Measurements from ENCODE around the gene TCAP. TPM values are rescaled to one million over a fixed set of nuclear protein-coding genes. Genes with fewer than 3 reads are reported as not detected.

Gene TCAP
- total and polyA plus RNA-seq, 2 donors (not counting 1 experiment from before 2014, with no cell fraction given) = 0.05 to 0.17 TPM

DNA sequence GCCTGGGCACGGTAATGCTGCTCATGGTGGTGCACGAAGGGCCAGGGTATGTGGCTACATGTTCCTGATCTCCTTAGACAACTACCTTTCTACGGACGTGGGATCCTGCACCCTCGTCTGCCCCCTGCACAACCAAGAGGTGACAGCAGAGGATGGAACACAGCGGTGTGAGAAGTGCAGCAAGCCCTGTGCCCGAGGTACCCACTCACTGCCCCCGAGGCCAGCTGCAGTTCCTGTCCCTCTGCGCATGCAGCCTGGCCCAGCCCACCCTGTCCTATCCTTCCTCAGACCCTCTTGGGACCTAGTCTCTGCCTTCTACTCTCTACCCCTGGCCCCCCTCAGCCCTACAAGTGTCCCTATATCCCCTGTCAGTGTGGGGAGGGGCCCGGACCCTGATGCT lies 46.7 kb downstream of the TCAP start:
- H3K4me3 ChIP-seq (replicated peaks in 1 of 4; ENCODE audit: control extremely low read depth in 1 of 4, insufficient read depth in 1 of 4, low read depth in 3 of 4, low read length in 4 of 4) = no peak overlapping the region
- no peak overlapping the region for H2AFZ ChIP-seq (ENCODE audit: low read length)
- peaks cover 25% of the 10 kb centered on the region for H3K36me3 ChIP-seq (ENCODE audit: control insufficient read depth, insufficient read depth, low read length)
- TF ChIP-seq, protein P1, sequence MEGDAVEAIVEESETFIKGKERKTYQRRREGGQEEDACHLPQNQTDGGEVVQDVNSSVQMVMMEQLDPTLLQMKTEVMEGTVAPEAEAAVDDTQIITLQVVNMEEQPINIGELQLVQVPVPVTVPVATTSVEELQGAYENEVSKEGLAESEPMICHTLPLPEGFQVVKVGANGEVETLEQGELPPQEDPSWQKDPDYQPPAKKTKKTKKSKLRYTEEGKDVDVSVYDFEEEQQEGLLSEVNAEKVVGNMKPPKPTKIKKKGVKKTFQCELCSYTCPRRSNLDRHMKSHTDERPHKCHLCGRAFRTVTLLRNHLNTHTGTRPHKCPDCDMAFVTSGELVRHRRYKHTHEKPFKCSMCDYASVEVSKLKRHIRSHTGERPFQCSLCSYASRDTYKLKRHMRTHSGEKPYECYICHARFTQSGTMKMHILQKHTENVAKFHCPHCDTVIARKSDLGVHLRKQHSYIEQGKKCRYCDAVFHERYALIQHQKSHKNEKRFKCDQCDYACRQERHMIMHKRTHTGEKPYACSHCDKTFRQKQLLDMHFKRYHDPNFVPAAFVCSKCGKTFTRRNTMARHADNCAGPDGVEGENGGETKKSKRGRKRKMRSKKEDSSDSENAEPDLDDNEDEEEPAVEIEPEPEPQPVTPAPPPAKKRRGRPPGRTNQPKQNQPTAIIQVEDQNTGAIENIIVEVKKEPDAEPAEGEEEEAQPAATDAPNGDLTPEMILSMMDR (conservative IDR thresholded peaks at IDR 0.05 in 1 of 2, IDR thresholded peaks at IDR 0.05 in 1 of 2; ENCODE audit: low read depth in 1 of 2, low read length in 2 of 2) = no peak
- no peak for TF ChIP-seq EZH2 (IDR thresholded peaks at IDR 0.05; ENCODE audit: low read length, missing control alignments)
- H4K20me1 ChIP-seq (ENCODE audit: control insufficient read depth, extremely low read depth, insufficient read depth, low read length) = no peaks in the 10 kb centered on the region
- H3K9ac ChIP-seq (ENCODE audit: insufficient read depth, low read length) = no peak overlapping the region
- no peaks in the 10 kb centered on the region for H3K9me3 ChIP-seq (ENCODE audit: control insufficient read depth, insufficient read depth, low read depth, low read length)
- H3K79me2 ChIP-seq (ENCODE audit: control insufficient read depth, insufficient read depth, low read length) = no peaks in the 10 kb centered on the region
- no peaks in the 10 kb centered on the region for H3K4me1 ChIP-seq (ENCODE audit: control insufficient read depth, extremely low read depth, insufficient read depth, low read length)
- no peak overlapping the region for H3K27ac ChIP-seq (ENCODE audit: insufficient read depth, low read length)
- DNase-seq (ENCODE audit: low read depth in 2 of 2) = no peak
- H3K27me3 ChIP-seq (ENCODE audit: control insufficient read depth, insufficient read depth, low read length) = no peaks in the 10 kb centered on the region
- H3K4me2 ChIP-seq (ENCODE audit: extremely low read depth, insufficient read depth, low read length) = no peak overlapping the region

DNA sequence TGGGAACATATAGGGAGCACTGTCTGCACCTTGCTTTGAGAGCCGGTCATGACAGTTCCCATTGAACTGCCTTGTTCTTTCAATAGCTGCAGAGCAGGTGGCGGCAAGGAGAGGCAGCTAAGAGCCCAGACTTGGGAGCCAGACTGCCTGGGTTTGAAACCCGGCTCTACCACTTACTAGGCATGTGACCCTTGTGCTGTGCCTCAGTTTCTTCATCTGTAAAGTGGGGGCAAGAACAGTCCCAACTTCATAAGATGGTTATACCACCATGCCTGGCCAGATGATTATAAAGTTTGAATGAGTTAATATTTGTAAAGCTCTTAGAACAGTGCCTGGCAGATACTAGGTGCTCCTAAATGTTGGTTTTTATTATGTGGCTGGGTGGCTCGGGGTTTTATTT lies 49.1 kb downstream of the TCAP start:
- no peak for TF ChIP-seq EZH2 (IDR thresholded peaks at IDR 0.05; ENCODE audit: low read length, missing control alignments)
- TF ChIP-seq, protein P1 (conservative IDR thresholded peaks at IDR 0.05 in 1 of 2, IDR thresholded peaks at IDR 0.05 in 1 of 2; ENCODE audit: low read depth in 1 of 2, low read length in 2 of 2) = no peak
- no peak overlapping the region for H3K27ac ChIP-seq (ENCODE audit: insufficient read depth, low read length)
- H3K4me1 ChIP-seq (ENCODE audit: control insufficient read depth, extremely low read depth, insufficient read depth, low read length) = no peaks in the 10 kb centered on the region
- no peak overlapping the region for H2AFZ ChIP-seq (ENCODE audit: low read length)
- no peak for DNase-seq (ENCODE audit: low read depth in 2 of 2)
- H3K27me3 ChIP-seq (ENCODE audit: control insufficient read depth, insufficient read depth, low read length) = no peaks in the 10 kb centered on the region
- no peak overlapping the region for H3K9ac ChIP-seq (ENCODE audit: insufficient read depth, low read length)
- no peaks in the 10 kb centered on the region for H3K79me2 ChIP-seq (ENCODE audit: control insufficient read depth, insufficient read depth, low read length)
- no peak overlapping the region for H3K4me2 ChIP-seq (ENCODE audit: extremely low read depth, insufficient read depth, low read length)
- no peaks in the 10 kb centered on the region for H4K20me1 ChIP-seq (ENCODE audit: control insufficient read depth, extremely low read depth, insufficient read depth, low read length)
- H3K9me3 ChIP-seq (ENCODE audit: control insufficient read depth, insufficient read depth, low read depth, low read length) = no peaks in the 10 kb centered on the region
- H3K4me3 ChIP-seq (replicated peaks in 1 of 4; ENCODE audit: control extremely low read depth in 1 of 4, insufficient read depth in 1 of 4, low read depth in 3 of 4, low read length in 4 of 4) = no peak overlapping the region
- peaks cover 17% of the 10 kb centered on the region for H3K36me3 ChIP-seq (ENCODE audit: control insufficient read depth, insufficient read depth, low read length)

DNA sequence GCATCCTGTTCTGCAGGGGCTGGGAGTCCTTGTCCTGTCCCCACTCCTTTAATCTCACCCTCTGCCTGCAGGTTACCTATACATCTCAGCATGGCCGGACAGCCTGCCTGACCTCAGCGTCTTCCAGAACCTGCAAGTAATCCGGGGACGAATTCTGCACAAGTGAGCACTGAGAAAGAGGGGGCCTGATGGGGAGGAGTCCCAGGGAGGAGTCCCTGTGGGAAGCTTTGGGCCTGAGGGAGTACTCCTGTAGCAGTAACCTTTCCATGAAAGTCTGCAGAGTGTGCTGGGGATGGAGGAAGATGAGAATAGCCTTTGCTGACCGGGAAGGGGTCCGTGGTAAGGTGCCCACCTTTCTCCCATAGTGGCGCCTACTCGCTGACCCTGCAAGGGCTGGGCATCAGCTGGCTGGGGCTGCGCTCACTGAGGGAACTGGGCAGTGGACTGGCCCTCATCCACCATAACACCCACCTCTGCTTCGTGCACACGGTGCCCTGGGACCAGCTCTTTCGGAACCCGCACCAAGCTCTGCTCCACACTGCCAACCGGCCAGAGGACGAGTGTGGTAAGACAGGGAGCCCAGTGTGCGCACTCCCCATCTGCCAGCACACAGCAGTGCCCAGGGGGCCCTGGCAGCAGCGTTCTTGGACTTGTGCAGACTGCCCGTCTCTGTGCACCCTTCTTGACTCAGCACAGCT lies 50.4 kb downstream of the TCAP start:
- DNase-seq (ENCODE audit: low read depth in 2 of 2) = no peak
- Histone ChIP-seq H3K9ac (ENCODE audit: insufficient read depth, low read length) (no peak overlapping the region), H3K27ac (ENCODE audit: insufficient read depth, low read length) (no peak overlapping the region), H3K79me2 (ENCODE audit: control insufficient read depth, insufficient read depth, low read length) (no peaks in the 10 kb centered on the region), H3K27me3 (ENCODE audit: control insufficient read depth, insufficient read depth, low read length) (no peaks in the 10 kb centered on the region), H2AFZ (ENCODE audit: low read length) (no peak overlapping the region), H3K4me2 (ENCODE audit: extremely low read depth, insufficient read depth, low read length) (no peak overlapping the region), H3K9me3 (ENCODE audit: control insufficient read depth, insufficient read depth, low read depth, low read length) (no peaks in the 10 kb centered on the region), H3K4me1 (ENCODE audit: control insufficient read depth, extremely low read depth, insufficient read depth, low read length) (no peaks in the 10 kb centered on the region), H3K36me3 (ENCODE audit: control insufficient read depth, insufficient read depth, low read length) (peaks cover 13% of the 10 kb centered on the region), H4K20me1 (ENCODE audit: control insufficient read depth, extremely low read depth, insufficient read depth, low read length) (no peaks in the 10 kb centered on the region), H3K4me3 (replicated peaks in 1 of 4; ENCODE audit: control extremely low read depth in 1 of 4, insufficient read depth in 1 of 4, low read depth in 3 of 4, low read length in 4 of 4) (no peak overlapping the region)
- TF ChIP-seq, protein P1 (conservative IDR thresholded peaks at IDR 0.05 in 1 of 2, IDR thresholded peaks at IDR 0.05 in 1 of 2; ENCODE audit: low read depth in 1 of 2, low read length in 2 of 2) = no peak
- no peak for TF ChIP-seq EZH2 (IDR thresholded peaks at IDR 0.05; ENCODE audit: low read length, missing control alignments)

Other genes starting within 250 kb of the TCAP start
- 20.5 and 28.4 TPM in 2 replicates for gene MED1, start 214.1 kb upstream of the TCAP start, total RNA-seq
- gene MED1, start 214.1 kb upstream of the TCAP start, polyA plus RNA-seq = 32.3 and 36.5 TPM in 2 replicates
- 19.3 and 24.9 TPM in 2 replicates for gene CDK12, start 203.9 kb upstream of the TCAP start, total RNA-seq
- 19.4 and 22.2 TPM in 2 replicates for gene CDK12, start 203.9 kb upstream of the TCAP start, polyA plus RNA-seq
- gene NEUROD2, start 57.4 kb upstream of the TCAP start, total RNA-seq = not detected in 2 replicates
- gene NEUROD2, start 57.4 kb upstream of the TCAP start, polyA plus RNA-seq = not detected in 2 replicates
- gene PPP1R1B, start 38.4 kb upstream of the TCAP start, total RNA-seq = under 0.01 and 0.26 TPM in 2 replicates
- 0.05 TPM in 1 of 2 replicates, not detected in the other for gene PPP1R1B, start 38.4 kb upstream of the TCAP start, polyA plus RNA-seq
- gene STARD3, start 28.2 kb upstream of the TCAP start, total RNA-seq = 28.0 and 31.7 TPM in 2 replicates
- 30.4 and 43.1 TPM in 2 replicates for gene STARD3, start 28.2 kb upstream of the TCAP start, polyA plus RNA-seq
- gene PNMT, start 3.1 kb downstream of the TCAP start, total RNA-seq = not detected in 2 replicates
- gene PNMT, start 3.1 kb downstream of the TCAP start, polyA plus RNA-seq = not detected in 2 replicates
- 8.8 and 10.8 TPM in 2 replicates for gene PGAP3, start 22.7 kb downstream of the TCAP start, total RNA-seq
- gene PGAP3, start 22.7 kb downstream of the TCAP start, polyA plus RNA-seq = 5.9 and 7.9 TPM in 2 replicates
- gene ERBB2, start 34.7 kb downstream of the TCAP start, total RNA-seq = 24.7 and 33.9 TPM in 2 replicates
- 24.7 and 25.0 TPM in 2 replicates for gene ERBB2, start 34.7 kb downstream of the TCAP start, polyA plus RNA-seq
- 18.2 and 25.6 TPM in 2 replicates for gene MIEN1, start 65.2 kb downstream of the TCAP start, total RNA-seq
- 58.0 and 66.2 TPM in 2 replicates for gene MIEN1, start 65.2 kb downstream of the TCAP start, polyA plus RNA-seq
- under 0.01 and 0.77 TPM in 2 replicates for gene GRB7, start 72.6 kb downstream of the TCAP start, total RNA-seq
- gene GRB7, start 72.6 kb downstream of the TCAP start, polyA plus RNA-seq = 0.07 TPM in 2 replicates
- gene IKZF3, start 199.0 kb downstream of the TCAP start, total RNA-seq = not detected in 2 replicates
- gene IKZF3, start 199.0 kb downstream of the TCAP start, polyA plus RNA-seq = 0.03 TPM in 1 of 2 replicates, not detected in the other
- gene ZPBP2, start 202.9 kb downstream of the TCAP start, total RNA-seq = not detected in 2 replicates
- gene ZPBP2, start 202.9 kb downstream of the TCAP start, polyA plus RNA-seq = not detected in 2 replicates

Measured in fibroblast of lung (primary cell).